GM19468 (cell line): ENCODE results near the gene PTGER4.

ENCODE experiments used
- ATAC-seq: cut with Tn5 transposase; IDR thresholded peaks from one replicate; pipeline ENCODE4 v1.9.1; 2021; ENCODE audit warnings: mild to moderate bottlenecking, moderate library complexity, moderate number of reproducible peaks; ENCODE audit not compliant: unreplicated experiment; ENCODE audit errors: extremely low read depth

PTGER4 gene

GRCh38 chr5:40667161-40667663 lies 12.5 kb upstream of the PTGER4 start:
- no peak for ATAC-seq

GRCh38 chr5:40669606-40670390 lies 9.9 kb upstream of the PTGER4 start:
- ATAC-seq, result no peak

- no peak for ATAC-seq
These were observed 7.3 kb upstream of the PTGER4 start for GRCh38 chr5:40672425-40672824.

GRCh38 chr5:40674661-40675235 lies 5.0 kb upstream of the PTGER4 start:
- no peak for ATAC-seq

- ATAC-seq, result no peak
These were observed 4.2 kb upstream of the PTGER4 start for GRCh38 chr5:40675396-40676133.

GRCh38 chr5:40676613-40677343 lies 2.9 kb upstream of the PTGER4 start:
- no peak for ATAC-seq

GRCh38 chr5:40677456-40677855 lies 2.3 kb upstream of the PTGER4 start:
- ATAC-seq, result no peak

- ATAC-seq, result no peak
These were observed 1.7 kb upstream of the PTGER4 start for GRCh38 chr5:40678026-40678425.

- ATAC-seq, result no peak
These were observed 1.1 kb upstream of the PTGER4 start for GRCh38 chr5:40678460-40679147.

GRCh38 chr5:40679148-40679912 lies 385 bp upstream of the PTGER4 start:
- ATAC-seq, result peak; percentile 61

- no peak for ATAC-seq
These were observed 1.1 kb downstream of the PTGER4 start for GRCh38 chr5:40680741-40681362.

- ATAC-seq, result no peak
These were observed 1.8 kb downstream of the PTGER4 start for GRCh38 chr5:40681363-40682153.

GRCh38 chr5:40682154-40683017 lies 2.7 kb downstream of the PTGER4 start:
- ATAC-seq, result no peak

- no peak for ATAC-seq
These were observed 3.6 kb downstream of the PTGER4 start for GRCh38 chr5:40683305-40683704.

- ATAC-seq, result no peak
These were observed 5.5 kb downstream of the PTGER4 start for GRCh38 chr5:40685193-40685592.

- ATAC-seq, result no peak
These were observed 6.3 kb downstream of the PTGER4 start for GRCh38 chr5:40685976-40686486.

- no peak for ATAC-seq
These were observed 7.6 kb downstream of the PTGER4 start for GRCh38 chr5:40687321-40687720.
